COLO668 (cell line): ENCODE results near the gene TIMMDC1.

ENCODE experiments used
- DNase-seq: peaks from one replicate; lab custom pipeline; 2025; ENCODE audit not compliant: unreplicated experiment; lab: John Stamatoyannopoulos, UW

The TIMMDC1 gene, protein sequence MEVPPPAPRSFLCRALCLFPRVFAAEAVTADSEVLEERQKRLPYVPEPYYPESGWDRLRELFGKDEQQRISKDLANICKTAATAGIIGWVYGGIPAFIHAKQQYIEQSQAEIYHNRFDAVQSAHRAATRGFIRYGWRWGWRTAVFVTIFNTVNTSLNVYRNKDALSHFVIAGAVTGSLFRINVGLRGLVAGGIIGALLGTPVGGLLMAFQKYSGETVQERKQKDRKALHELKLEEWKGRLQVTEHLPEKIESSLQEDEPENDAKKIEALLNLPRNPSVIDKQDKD

DNA sequence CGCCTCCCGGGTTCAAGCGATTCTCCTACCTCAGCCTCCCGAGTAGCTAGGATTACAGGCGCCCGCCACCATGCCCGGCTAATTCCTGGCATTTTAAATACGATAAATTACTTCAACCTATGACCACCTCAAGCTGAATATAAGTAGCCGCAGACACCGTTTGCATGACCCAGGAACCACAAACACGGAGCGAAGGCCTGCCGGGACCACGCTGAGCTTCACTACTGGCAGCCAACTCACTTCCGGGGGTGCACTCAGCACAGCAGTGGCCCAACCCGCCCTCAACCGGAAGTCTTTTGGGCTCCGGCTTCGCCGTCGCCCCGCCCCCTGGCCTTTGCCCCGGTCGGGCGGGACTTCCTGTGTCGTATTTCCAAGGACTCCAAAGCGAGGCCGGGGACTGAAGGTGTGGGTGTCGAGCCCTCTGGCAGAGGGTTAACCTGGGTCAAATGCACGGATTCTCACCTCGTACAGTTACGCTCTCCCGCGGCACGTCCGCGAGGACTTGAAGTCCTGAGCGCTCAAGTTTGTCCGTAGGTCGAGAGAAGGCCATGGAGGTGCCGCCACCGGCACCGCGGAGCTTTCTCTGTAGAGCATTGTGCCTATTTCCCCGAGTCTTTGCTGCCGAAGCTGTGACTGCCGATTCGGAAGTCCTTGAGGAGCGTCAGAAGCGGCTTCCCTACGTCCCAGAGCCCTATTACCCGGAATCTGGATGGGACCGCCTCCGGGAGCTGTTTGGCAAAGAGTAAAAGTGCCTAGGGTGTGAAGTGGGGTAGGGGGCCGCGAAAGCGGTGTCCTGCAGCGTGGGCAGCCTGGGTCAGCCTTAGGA lies at the start of gene TIMMDC1:
TSS of gene TIMMDC1 (plus strand) at position 362 of the 826 bp plus-strand sequence. CDS start at position 549, 187 bp downstream.
- DNase-seq, result peak; percentile 92

DNA sequence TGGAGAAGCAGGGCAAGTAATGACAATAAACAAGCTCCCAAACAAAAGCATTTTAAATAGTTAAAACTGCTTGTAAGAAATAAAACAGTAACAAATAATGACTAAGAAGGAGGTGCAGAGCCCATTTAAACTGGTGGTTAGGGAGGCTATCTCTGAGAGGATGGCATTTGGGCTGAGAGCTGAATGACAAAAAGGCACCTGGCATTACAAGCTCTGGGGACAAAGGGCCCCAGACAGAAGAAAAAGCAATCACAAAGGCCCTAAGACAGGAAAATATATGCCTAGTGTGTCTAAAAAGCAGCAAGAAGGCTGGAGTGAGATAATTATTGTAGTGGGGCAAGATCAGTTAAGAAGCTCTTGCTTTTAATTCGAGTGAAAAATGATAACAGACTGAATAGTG lies 44.5 kb upstream of the TIMMDC1 start:
- DNase-seq, result no peak

DNA sequence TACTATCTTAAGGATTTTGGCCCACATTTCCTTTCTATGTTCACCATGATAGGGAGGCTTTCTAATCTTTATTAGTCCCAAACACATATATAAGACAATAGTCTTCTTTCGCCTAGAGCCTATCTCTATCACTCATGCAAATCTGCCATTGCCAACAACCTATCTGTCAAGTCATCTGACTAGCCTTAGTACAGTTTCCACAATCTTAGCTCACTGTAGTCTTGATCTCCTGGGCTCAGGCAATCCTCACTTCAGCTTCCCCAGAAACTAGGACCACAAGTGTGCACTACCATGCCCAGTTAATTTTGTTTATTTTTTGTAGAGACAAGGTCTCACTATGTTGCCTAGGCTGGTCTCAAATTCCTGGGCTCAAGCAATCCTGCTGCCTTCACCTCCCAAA lies 41.9 kb upstream of the TIMMDC1 start:
- no peak for DNase-seq

DNA sequence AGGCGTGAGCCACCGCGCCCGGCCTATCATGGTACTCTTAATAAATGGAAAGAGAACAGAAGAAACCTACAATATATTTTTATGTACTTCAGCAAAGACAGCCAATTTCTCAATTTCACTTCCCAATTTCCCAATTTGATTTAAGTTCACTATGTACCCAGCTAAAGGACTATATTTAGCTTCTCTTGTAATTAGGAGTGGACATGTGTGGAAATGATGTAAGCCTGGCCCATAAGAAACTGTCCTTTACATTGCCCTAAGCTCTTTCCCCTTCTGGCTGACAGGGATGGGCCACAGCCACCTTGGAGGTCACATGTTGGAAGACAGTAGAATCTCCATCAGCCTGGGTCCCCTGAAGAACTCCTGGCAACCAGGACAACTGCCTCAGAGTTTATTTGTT lies 41.1 kb upstream of the TIMMDC1 start:
- no peak for DNase-seq

DNA sequence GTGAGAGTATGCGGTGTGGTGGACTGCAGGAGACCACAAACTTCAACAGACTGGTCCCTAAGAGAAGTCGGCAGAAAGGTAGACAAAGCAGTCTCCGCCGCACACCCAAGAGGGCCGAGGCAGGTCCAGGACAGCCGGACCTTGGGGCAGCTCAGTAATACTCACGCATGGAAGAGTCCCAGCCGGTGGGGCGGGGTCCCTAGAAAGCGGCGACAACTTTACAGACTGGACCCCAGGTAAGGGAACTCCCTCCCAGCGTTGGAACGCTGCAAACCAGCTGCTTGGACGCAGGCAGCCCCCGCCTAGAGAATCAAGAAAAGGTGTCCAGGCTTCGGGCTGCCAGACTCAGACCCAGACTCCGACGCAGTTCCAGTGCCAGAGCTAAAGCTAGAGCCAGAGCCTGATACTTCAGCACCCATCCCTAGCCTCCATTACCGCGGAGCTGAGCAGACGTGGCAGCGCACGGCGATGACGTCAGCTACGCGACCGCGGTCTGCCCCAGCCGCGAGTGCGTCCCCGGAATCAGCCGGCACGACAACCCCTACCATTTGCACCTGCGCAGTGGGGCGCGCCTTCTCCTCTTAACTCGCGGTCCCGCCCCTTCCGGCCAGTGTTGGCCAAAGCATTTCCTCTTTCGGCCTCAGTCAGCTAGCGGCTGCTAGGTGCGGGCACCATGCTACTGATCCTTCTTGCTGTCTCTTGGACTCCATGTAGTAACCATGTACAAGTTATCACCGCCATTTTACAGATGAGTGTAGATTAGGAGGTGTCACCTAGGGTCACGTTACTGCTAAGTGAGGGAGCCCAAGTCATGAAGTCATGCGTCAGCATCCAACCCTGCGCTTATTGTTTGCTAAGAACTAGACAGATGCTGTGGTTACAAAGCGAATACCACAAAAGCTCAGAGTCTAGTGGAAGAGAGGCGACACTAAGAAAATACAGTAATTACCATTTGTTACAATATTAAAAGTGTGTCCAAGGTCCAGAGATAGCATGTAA lies 34.9 kb upstream of the TIMMDC1 start, which contains the start of gene TMEM39A:
TSS of gene TMEM39A (minus strand) at position 445 of the 999 bp plus-strand sequence. CDS start 1,541 bp downstream, outside the sequence.
- DNase-seq, result peak; percentile 97

DNA sequence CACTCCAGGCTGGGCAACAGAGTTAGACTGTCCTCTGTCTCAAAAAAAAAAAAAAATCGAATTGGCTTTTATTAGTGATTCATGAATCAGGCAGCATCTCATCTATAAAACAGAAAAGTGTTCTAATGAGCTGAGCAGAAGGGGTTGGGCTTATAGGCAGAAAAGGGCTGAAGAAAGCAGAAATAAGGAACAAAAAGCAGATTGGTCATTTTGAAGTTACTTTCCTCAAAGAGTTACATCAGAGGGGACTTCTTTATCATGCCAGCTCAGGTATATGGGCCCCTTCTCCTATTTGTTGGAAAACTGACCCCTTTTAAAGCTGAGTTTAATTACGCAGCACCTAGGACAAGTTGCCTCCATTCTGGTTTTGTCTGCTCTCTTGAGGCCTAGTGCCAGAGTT lies 30.3 kb upstream of the TIMMDC1 start:
- DNase-seq, result no peak

DNA sequence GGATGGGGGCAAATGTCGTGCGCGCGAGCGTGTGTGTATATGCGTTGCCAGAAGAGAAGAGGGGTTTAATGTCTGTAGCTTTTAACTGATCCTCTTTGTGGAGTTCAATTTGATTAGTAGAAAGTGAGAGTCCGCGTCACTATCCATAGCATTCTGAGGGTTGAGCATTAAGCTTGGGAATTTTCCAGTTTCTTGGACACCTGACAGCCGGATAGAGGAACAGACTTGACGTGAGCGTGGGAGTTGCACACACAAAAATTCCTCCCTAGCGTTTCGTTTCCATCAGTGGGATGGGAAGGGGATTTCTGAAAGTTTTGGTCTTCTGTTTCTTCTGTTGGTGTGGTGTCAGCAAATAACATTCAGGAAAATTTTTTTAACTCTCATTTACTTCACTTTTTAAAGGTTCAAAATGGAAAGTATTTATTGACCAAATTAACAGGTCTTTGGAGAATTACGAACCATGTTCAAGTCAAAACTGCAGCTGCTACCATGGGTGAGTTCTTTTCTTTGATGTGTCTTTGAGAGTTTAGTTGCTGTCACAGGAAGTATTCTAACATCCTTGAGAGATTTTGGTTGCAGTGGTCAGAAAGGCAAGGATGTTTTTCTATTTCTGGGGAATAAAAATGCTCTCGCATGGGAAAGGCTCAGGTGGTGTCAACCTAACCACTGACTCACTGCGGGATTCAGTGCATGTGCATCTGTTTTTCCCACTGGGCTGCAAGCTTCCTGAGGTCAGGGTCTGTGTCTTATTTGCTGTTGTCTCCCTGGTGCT lies 28.7 kb upstream of the TIMMDC1 start:
- no peak for DNase-seq

DNA sequence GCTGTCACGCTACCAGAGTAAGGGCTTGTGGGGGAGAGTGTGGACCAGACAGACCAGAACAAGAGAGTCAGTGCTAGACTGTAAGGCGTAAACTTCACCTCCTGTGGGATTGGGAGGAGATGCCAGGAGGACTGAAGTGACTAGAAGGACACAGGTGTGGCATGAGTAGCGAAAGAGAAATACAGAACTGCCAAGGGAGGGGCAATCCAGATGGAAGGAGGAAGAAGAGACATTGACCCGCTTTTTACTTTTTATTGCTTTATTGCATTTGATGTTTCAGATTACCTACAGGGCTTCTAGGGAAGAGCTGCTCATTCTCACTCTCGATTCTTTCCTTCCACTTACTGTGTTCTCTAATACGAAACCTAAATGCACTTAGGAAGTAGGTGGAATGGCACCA lies 27.5 kb upstream of the TIMMDC1 start:
- no peak for DNase-seq

DNA sequence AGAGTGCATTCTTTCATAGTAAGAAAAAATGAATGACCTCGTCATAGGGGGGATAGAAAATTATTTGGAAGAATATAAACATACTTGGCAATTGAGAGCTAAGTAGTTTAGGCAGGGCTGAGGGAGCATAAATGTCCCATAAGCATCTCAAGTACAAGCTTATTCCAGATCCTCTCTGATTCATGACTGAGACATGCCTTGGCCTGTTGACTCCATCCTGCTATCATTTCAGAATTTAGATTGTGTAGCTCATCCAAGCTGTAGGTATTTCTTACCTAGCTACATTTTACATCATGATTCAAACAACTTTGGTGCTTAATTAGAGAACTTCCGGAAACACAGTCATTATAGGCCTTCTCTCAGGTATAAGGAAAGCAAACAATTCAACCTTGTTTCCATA lies 17.3 kb upstream of the TIMMDC1 start:
- DNase-seq, result no peak

DNA sequence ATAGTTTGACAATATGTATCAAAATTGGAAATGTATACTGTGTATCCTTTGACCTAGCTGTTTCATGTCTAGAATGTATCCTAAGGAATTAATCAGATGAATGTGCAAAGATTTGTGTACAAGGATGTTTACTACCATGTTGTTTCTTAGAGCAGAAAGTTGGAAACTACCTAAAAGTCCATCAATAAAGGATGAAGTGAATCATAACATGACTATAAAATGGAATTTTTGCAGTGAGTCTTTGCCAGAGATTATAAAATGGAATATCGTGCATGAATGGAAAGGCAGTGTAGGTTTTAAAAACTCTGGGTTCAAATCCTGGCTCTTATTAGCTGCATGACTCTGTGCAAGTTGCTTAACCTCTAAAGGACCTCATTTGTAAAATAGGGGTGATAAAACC lies 15.2 kb upstream of the TIMMDC1 start:
- no peak for DNase-seq

DNA sequence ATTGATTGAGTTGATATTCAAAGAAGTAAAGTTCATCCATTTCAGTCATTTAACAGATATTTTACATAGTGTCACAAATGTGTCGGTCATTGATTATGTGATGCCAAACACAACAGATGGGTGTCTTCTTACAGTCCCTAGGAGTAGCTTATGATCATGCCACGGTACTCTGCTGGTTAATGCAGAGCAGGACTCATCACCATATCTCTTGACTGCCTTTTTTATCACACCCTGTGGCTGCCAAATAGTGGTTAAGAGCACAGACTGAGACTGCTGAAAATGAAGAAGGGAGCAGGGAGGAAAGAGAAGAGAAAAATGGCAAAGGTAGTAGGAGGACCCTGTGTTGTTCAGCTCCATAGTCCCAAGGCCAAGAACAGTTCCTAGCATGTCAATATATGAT lies 12.8 kb upstream of the TIMMDC1 start:
- DNase-seq, result no peak

DNA sequence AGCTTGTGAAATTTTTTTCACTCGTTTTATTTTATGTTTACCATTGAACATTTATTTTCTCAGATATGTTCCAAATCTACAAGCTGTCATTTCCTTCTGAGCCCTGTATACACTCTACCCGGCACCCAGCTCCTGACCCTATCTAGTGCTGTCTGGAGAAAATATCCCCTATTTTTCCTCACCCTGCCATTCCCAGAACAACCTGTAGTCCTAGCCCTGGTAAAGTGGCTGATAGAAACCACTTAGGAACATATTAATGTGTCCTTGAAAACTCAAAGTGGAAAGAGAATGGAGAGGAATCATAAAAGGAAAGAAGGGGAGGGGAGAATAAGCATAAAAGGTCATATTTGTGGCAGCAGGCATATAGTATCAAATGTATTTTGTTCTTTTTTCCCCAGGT lies 8.2 kb upstream of the TIMMDC1 start:
- DNase-seq, result no peak

DNA sequence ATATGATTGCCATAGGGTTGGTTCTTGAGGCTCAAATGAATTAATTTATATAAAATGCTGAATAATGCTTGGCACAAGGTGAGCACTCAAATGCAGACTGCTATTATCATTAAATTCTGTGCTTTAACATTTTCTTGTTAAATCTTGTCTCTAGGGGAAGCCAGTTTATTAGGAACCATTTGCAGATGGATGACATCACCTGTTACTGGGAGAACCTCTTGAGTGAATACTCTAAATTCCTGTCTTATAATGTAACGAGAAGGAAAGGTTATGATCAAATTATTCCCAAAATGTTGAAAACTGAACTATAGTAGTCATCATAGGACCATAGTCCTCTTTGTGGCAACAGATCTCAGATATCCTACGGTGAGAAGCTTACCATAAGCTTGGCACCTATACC lies 6.2 kb upstream of the TIMMDC1 start:
- no peak for DNase-seq

DNA sequence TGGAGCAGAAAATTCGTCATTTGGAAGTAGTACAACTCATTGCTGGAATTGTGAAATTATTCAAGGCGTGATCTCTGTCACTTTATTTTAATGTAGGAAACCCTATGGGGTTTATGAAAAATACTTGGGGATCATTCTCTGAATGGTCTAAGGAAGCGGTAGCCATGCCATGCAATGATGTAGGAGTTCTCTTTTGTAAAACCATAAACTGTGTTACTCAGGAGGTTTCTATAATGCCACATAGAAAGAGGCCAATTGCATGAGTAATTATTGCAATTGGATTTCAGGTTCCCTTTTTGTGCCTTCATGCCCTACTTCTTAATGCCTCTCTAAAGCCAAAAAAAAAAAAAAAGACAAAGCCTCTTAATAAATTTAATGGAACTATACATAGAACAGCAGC lies 5.5 kb upstream of the TIMMDC1 start:
- DNase-seq, result no peak

DNA sequence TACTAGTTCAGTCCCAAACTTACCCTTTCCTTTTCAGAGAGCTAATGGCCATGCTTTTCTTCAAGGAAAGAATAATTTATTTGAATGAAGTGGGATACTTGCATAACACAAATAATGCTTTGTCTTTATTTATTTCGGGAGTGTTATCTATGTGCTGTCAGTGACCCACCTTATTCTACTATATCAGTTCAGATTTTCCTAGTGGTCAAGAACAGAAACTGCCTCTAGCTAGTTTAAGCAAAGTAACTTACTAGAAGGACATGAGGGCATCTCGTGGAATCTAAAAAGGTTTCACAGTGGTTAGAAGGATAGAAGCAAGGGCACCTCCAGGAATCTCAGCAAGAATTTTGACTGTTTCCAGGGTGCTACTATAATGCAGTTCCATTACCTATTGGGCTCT lies 3.8 kb upstream of the TIMMDC1 start:
- no peak for DNase-seq

DNA sequence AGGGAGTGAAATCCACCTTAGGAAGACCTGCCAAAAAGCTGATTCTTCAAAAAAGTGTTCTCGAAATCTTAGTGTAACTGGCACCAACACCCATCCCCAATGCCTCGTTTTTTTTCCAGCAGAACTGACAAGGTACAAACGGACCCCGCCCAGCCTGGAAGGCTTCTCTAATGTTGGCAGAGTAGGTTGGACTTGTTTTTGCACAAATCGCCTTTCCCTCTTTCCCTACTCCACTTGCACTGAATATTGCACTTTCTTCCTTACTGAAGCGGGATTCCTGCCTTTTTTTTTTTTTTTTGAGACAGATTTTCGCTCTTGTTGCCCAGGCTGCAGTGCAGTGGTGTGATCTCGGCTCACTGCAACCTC lies 544 bp upstream of the TIMMDC1 start:
- peak; percentile 7 for DNase-seq

DNA sequence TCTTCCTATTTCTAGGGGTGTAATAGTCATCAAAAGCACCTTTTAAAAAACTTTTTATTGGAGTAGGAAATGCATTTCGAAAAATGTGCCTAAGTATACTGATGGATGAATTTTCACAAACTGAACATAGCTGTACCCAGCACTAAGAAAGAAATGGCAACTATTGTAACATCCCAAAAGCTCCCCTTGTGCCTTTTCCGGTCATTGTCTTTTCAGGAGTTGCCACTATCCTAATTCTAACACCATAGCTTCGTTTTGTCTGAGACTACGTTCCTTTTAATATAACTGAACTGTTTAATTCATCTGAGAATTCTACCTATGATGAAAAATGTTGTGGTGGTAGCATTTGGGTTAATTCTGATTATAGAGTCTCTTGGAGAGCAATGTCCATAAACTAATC lies 1.9 kb downstream of the TIMMDC1 start:
- no peak for DNase-seq

DNA sequence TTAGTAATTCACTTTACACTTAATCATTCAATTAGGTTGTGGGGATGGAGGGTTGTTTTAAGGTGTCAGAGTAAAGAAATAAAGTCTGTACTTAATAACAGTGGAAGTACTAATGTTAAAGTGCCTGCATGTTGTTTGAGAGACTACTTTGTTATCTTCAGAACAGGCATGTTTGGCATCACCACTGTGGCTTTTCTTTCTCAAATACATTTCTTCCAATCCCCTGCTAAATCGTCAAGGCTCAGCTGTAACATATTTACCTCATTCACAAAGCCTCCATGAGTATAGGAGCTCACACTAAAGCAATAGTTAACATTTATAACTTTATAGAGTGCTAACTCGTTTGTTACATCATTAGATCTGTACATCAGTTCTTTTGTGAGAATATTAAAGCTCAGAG lies 2.6 kb downstream of the TIMMDC1 start:
- no peak for DNase-seq

DNA sequence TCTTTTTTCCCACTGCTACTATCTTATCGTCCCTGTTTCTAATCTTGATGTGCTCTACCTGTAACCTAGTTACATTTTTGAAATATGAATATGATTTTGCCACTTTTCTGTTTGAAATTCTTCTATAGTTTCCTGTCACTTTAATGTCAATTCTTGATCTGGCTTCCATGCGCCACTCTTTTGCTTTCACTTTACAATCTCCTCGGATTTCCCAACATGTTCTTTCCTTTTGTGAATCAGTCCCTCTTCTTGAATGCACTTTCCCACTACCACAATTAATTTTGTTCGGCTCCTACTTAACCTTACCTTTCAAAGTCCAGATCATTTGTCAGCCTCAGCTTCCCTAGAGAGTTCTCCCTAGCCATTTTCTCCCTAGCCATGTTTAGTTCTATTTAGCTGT lies 8.3 kb downstream of the TIMMDC1 start:
- DNase-seq, result no peak

DNA sequence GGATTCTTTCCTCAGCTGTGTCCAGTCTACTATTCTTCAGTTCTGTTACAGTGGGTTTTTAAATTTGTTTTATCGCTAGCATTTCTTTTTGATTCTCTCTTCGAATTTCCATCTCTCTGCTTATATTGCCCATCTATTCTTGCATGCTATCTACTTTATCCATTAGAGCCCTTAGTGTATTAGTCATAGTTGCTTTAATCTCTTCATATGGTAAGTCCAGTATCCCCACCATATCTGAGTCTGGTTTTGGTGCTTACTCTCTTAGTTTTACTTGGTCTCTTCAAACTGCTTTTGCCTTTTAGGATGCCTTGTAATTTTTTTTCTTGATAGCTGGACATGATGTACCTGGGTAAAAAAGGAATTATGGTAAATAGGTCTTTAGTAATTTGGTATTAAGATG lies 9.1 kb downstream of the TIMMDC1 start:
- DNase-seq, result no peak
